Activated CD4-positive, alpha-beta T cell treated with anti-CD3 and anti-CD28 coated beads, Interleukin-2, amount 10 ng/mL, durations not matched to agents 24 days and 14 days (primary cell): Measurements from ENCODE around the gene ARL4D. TPM values are rescaled to one million over a fixed set of nuclear protein-coding genes. Genes with fewer than 3 reads are reported as not detected.

Experiments used
- total RNA-seq: library from RNA; stranded (reverse); gene quantifications from 2 replicates; pipeline ENCODE4 v1.2.3, GENCODE V29; 2022

Gene ARL4D
- total RNA-seq, 1 donor from 2014 or later, result 3.3 TPM

Other genes starting within 250 kb of the ARL4D start
- 51.2 and 53.5 TPM in 2 replicates for gene NBR1, start 227.8 kb upstream of the ARL4D start, total RNA-seq
- gene TMEM106A, start 187.1 kb upstream of the ARL4D start, total RNA-seq, result 17.9 and 19.1 TPM in 2 replicates
- gene CCDC200, start 170.4 kb upstream of the ARL4D start, total RNA-seq, result 0.65 and 0.92 TPM in 2 replicates
- 5,051 and 5,500 TPM in 2 replicates for gene RNU2-1, start 165.0 kb upstream of the ARL4D start, total RNA-seq
- 54.2 and 56.6 TPM in 2 replicates for gene DHX8, start 85.0 kb downstream of the ARL4D start, total RNA-seq
- 7.7 and 8.3 TPM in 2 replicates for gene ETV4, start 147.3 kb downstream of the ARL4D start, total RNA-seq